H9 (cell line): Measurements from ENCODE around the gene NUDT8. TPM values are rescaled to one million over a fixed set of nuclear protein-coding genes. Genes with fewer than 3 reads are reported as not detected.
A peak's percentile ranks its signal among the peaks of the same experiment; 100 is the strongest.

Experiments used
- DNase-seq: peaks from one replicate; pipeline ENCODE4 v3.0.0-alpha.2; 2017
- H2AFZ ChIP-seq: one replicate; pipeline ENCODE4 v1.6.1; 2013; ENCODE audit warnings: mild to moderate bottlenecking, low read length, control low read depth, moderate library complexity
- H2AK5ac ChIP-seq: 2 replicates; pipeline ENCODE4 v1.6.1; 2013; ENCODE audit warnings: low read length, control low read depth, mixed read lengths; ENCODE audit not compliant: insufficient read length
- H2BK120ac ChIP-seq: one replicate; pipeline ENCODE4 v1.6.1; 2013; ENCODE audit warnings: low read depth, mild to moderate bottlenecking, low read length, control low read depth, inconsistent platforms; ENCODE audit not compliant: poor library complexity, severe bottlenecking
- H2BK12ac ChIP-seq: 2 replicates; pipeline ENCODE4 v1.6.1; 2013; ENCODE audit warnings: low read length, control low read depth, mixed read lengths, low read depth; ENCODE audit not compliant: insufficient read length
- H2BK15ac ChIP-seq: 2 replicates; pipeline ENCODE4 v1.6.1; 2013; ENCODE audit warnings: low read depth, low read length, control low read depth
- H2BK20ac ChIP-seq: one replicate; pipeline ENCODE4 v1.6.1; 2013; ENCODE audit warnings: low read depth, mild to moderate bottlenecking, low read length, control low read depth, inconsistent platforms; ENCODE audit not compliant: poor library complexity, severe bottlenecking
- H2BK5ac ChIP-seq: 2 replicates; pipeline ENCODE4 v1.6.1; 2013; ENCODE audit warnings: low read length, control low read depth, mixed read lengths; ENCODE audit not compliant: insufficient read length
- H3K14ac ChIP-seq: 2 replicates; pipeline ENCODE4 v1.6.1; 2013; ENCODE audit warnings: low read length, control low read depth; ENCODE audit not compliant: insufficient read depth
- H3K18ac ChIP-seq: 2 replicates; pipeline ENCODE4 v1.6.1; 2013; ENCODE audit warnings: low read depth, mild to moderate bottlenecking, mixed read lengths, low read length, control low read depth; ENCODE audit not compliant: insufficient read length
- H3K23ac ChIP-seq: 2 replicates; pipeline ENCODE4 v1.6.1; 2013; ENCODE audit warnings: low read length, control low read depth, mixed read lengths, low read depth; ENCODE audit not compliant: insufficient read length
- H3K23me2 ChIP-seq: 2 replicates; pipeline ENCODE4 v1.6.1; 2013; ENCODE audit warnings: low read depth, mild to moderate bottlenecking, mixed read lengths, low read length, control low read depth; ENCODE audit not compliant: insufficient read length, poor library complexity, severe bottlenecking
- H3K27ac ChIP-seq: 2 replicates; pipeline ENCODE4 v1.5.1; 2013; ENCODE audit warnings: low read length, control low read depth, mixed read lengths, low read depth; ENCODE audit not compliant: insufficient read length
- H3K27me3 ChIP-seq: 2 replicates; pipeline ENCODE4 v1.6.1; 2013; ENCODE audit warnings: low read length, control low read depth, inconsistent platforms; ENCODE audit not compliant: insufficient read depth
- H3K4ac ChIP-seq: 2 replicates; pipeline ENCODE4 v1.6.1; 2013; ENCODE audit warnings: low read depth, mild to moderate bottlenecking, control low read depth, inconsistent platforms, low read length, moderate library complexity
- H3K4me1 ChIP-seq: 2 replicates; pipeline ENCODE4 v1.6.1; 2013; ENCODE audit warnings: low read length, control low read depth, inconsistent platforms; ENCODE audit not compliant: insufficient read depth
- H3K4me2 ChIP-seq: 2 replicates; pipeline ENCODE4 v1.6.1; 2013; ENCODE audit warnings: low read length, control low read depth, mixed read lengths; ENCODE audit not compliant: insufficient read length, insufficient read depth
- H3K56ac ChIP-seq: 2 replicates; pipeline ENCODE4 v1.6.1; 2013; ENCODE audit warnings: low read depth, mild to moderate bottlenecking, mixed read lengths, low read length, control low read depth; ENCODE audit not compliant: insufficient read length
- H3K79me1 ChIP-seq: 2 replicates; pipeline ENCODE4 v1.6.1; 2013; ENCODE audit warnings: low read depth, mild to moderate bottlenecking, moderate library complexity, low read length, control low read depth, inconsistent platforms; ENCODE audit not compliant: insufficient read depth, poor library complexity, severe bottlenecking
- H3K79me2 ChIP-seq: 2 replicates; pipeline ENCODE4 v1.6.1; 2013; ENCODE audit warnings: low read length, control low read depth, inconsistent platforms; ENCODE audit not compliant: insufficient read depth
- H3K9ac ChIP-seq: 2 replicates; pipeline ENCODE4 v1.6.1; 2013; ENCODE audit warnings: low read length, control low read depth, mixed read lengths; ENCODE audit not compliant: insufficient read length; ENCODE audit errors: extremely low read depth
- H3K9me3 ChIP-seq: one replicate; pipeline ENCODE4 v1.6.1; 2013; ENCODE audit warnings: low read depth, low read length, inconsistent platforms; ENCODE audit not compliant: control insufficient read depth
- H3T11ph ChIP-seq: one replicate; pipeline ENCODE4 v1.6.1; 2013; ENCODE audit warnings: mild to moderate bottlenecking, low read length, control low read depth, inconsistent platforms
- H4K20me1 ChIP-seq: one replicate; pipeline ENCODE4 v1.6.1; 2013; ENCODE audit not compliant: control insufficient read depth, insufficient read length, insufficient read depth
- H4K5ac ChIP-seq: 2 replicates; pipeline ENCODE4 v1.6.1; 2013; ENCODE audit warnings: low read depth, mild to moderate bottlenecking, mixed read lengths, low read length, control low read depth; ENCODE audit not compliant: insufficient read length
- H4K8ac ChIP-seq: replicated peaks from 2 replicates; pipeline ENCODE4 v1.6.1; 2013; ENCODE audit warnings: low read length, control low read depth, mixed read lengths, low read depth; ENCODE audit not compliant: insufficient read length
- H4K91ac ChIP-seq: 2 replicates; pipeline ENCODE4 v1.6.1; 2013; ENCODE audit warnings: low read depth, mild to moderate bottlenecking, moderate library complexity, mixed read lengths, low read length, control low read depth; ENCODE audit not compliant: insufficient read length
- H3K27ac Mint-ChIP-seq, 3 experiments: 2 replicates in 2 of 3; 3 replicates in 1 of 3; pipeline ENCODE4 v1.8.0; 2020 to 2021; ENCODE audit warnings: mixed read lengths in 3 of 3, mild to moderate bottlenecking in 1 of 3, moderate library complexity in 1 of 3
- H3K27me3 Mint-ChIP-seq: 2 replicates; pipeline ENCODE4 v1.8.0; 2021; ENCODE audit warnings: low read depth, mild to moderate bottlenecking, moderate library complexity, mixed read lengths
- H3K36me3 Mint-ChIP-seq, 3 experiments: 2 replicates in 2 of 3; 3 replicates in 1 of 3; pipeline ENCODE4 v1.8.0; 2020 to 2021; ENCODE audit warnings: low read depth in 3 of 3, mixed read lengths in 3 of 3; ENCODE audit not compliant: insufficient read depth in 1 of 3
- H3K4me1 Mint-ChIP-seq, 2 experiments: 2 replicates each; pipeline ENCODE4 v1.8.0; 2020; ENCODE audit warnings: mixed read lengths in 2 of 2
- H3K4me3 Mint-ChIP-seq, 2 experiments: 2 replicates in 1 of 2; 3 replicates in 1 of 2; pipeline ENCODE4 v1.8.0; 2020 to 2021; ENCODE audit warnings: mild to moderate bottlenecking in 2 of 2, mixed read lengths in 2 of 2, moderate library complexity in 1 of 2
- H3K9me3 Mint-ChIP-seq, 2 experiments: 2 replicates in 1 of 2; 3 replicates in 1 of 2; pipeline ENCODE4 v1.8.0; 2020; ENCODE audit warnings: mild to moderate bottlenecking in 2 of 2, mixed read lengths in 2 of 2, moderate library complexity in 1 of 2
- WGBS: extraction: QIAGEN DNeasy Blood & Tissue Kit; methylation state at CpG from one replicate; pipeline ENCODE4 v1.1.7; 2013; ENCODE audit warnings: missing lambda C conversion rate, low lambda C conversion rate, mixed read lengths; ENCODE audit not compliant: insufficient read length; ENCODE audit errors: extremely low coverage; 5-methylcytosine and 5-hydroxymethylcytosine counted together
- total RNA-seq: library from RNA; stranded (reverse); gene quantifications from 2 replicates; pipeline ENCODE4 v1.2.1, GENCODE V29; 2021
- TF ChIP-seq, protein P1 (sequence below): fragments of 200-600 bp; sonication (generic); conservative IDR thresholded peaks from 3 replicates; pipeline ENCODE4 v1.8.0; 2021; ENCODE audit warnings: antibody characterized with exemption, mild to moderate bottlenecking

NUDT8 gene
- total RNA-seq, 1 experiment from 2014 or later: 6.5 TPM

DNA sequence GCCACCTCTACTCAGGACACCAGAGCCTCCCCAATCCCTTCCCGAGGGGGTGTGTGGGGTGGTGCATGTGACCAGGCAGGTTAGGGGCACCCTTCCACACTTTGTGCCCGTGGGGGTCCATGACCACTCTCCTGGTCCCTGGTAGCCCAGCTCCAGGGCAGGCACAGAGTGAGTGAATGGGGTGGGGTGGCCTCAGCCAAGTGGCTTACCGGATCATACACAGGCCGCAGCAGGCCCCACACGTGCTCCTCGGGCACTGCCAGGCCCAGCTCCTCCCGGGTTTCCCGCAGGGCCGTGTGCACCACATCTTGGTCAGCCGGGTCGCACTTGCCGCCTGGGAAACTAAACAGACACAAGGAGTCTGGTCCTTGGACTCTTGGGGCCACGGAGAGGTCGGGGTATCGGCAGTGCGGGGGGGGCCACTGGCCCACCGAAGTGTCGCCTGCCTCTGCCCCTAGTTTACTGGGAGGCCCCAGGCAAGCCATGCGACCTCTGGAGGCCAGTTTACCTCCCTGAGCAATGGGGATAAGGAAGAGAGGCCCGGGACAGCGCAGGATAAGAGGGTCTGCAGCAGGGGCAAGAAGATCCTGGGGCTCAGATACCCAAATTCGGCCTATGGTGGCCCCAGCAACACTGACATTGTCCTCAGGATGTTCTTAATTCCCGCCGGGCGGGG lies 889 bp downstream of the NUDT8 start:
- Histone ChIP-seq H3K23ac (no peak overlapping the region), H4K8ac (no peak overlapping the region), H2BK12ac (no peak overlapping the region), H3K23me2 (no peaks in the 10 kb centered on the region), H4K91ac (no peak overlapping the region), H3K27me3 (no peaks in the 10 kb centered on the region), H3K56ac (no peak overlapping the region), H3K9me3 (no peaks in the 10 kb centered on the region), H2AK5ac (no peak overlapping the region), H2BK20ac (no peak overlapping the region), H3K14ac (no peak overlapping the region), H3K4me2 (peak overlapping the region; percentile 8), H2BK120ac (no peak overlapping the region), H3K4ac (no peak overlapping the region), H3K18ac (peak overlapping the region; percentile 15), H3K9ac (no peak overlapping the region), H3K79me1 (no peaks in the 10 kb centered on the region), H2BK5ac (no peak overlapping the region), H4K5ac (no peak overlapping the region), H3K27ac (no peak overlapping the region), H2AFZ (no peak overlapping the region), H3K79me2 (no peaks in the 10 kb centered on the region), H3T11ph (no peak overlapping the region), H4K20me1 (no peaks in the 10 kb centered on the region), H3K4me1 (no peaks in the 10 kb centered on the region; the same call in 1 of the 2 replicates), H2BK15ac (no peak overlapping the region)
- DNase-seq: no peak
- H3K27ac Mint-ChIP-seq: peak overlapping the region in 1 of 3 experiments; percentile 86; a peak in 3 of 7 replicates
- H3K36me3 Mint-ChIP-seq: peaks cover 19 to 33% (median 25%) of the 10 kb centered on the region in 3 experiments
- peaks cover 0 to 6% of the 10 kb centered on the region in 2 experiments; a peak in 3 of 5 replicates for H3K9me3 Mint-ChIP-seq
- H3K4me3 Mint-ChIP-seq: peak overlapping the region; percentile 63 to 66
- peaks cover 22% of the 10 kb centered on the region for H3K27me3 Mint-ChIP-seq
- TF ChIP-seq, protein P1, sequence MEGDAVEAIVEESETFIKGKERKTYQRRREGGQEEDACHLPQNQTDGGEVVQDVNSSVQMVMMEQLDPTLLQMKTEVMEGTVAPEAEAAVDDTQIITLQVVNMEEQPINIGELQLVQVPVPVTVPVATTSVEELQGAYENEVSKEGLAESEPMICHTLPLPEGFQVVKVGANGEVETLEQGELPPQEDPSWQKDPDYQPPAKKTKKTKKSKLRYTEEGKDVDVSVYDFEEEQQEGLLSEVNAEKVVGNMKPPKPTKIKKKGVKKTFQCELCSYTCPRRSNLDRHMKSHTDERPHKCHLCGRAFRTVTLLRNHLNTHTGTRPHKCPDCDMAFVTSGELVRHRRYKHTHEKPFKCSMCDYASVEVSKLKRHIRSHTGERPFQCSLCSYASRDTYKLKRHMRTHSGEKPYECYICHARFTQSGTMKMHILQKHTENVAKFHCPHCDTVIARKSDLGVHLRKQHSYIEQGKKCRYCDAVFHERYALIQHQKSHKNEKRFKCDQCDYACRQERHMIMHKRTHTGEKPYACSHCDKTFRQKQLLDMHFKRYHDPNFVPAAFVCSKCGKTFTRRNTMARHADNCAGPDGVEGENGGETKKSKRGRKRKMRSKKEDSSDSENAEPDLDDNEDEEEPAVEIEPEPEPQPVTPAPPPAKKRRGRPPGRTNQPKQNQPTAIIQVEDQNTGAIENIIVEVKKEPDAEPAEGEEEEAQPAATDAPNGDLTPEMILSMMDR: no peak
- WGBS: no CpG with 5 or more reads among the region's 25 CpGs
- peaks cover 32 to 43% of the 10 kb centered on the region in 2 experiments for H3K4me1 Mint-ChIP-seq
